H1 (cell line): Measurements from ENCODE around the gene BCL6B. TPM values are rescaled to one million over a fixed set of nuclear protein-coding genes. Genes with fewer than 3 reads are reported as not detected.

ENCODE experiments used
- CTCF ChIA-PET: fragments of 300-600 bp; sonication (Branson Sonifier 250); formaldehyde crosslinking; loops from one replicate; lab custom pipeline; 2021; ENCODE audit not compliant: partially characterized antibody; lab: Charles Lee
- POLR2A ChIA-PET: fragments of 300-600 bp; sonication (Branson Sonifier 250); formaldehyde crosslinking; loops from one replicate; lab custom pipeline; 2021; ENCODE audit warnings: inconsistent platforms; ENCODE audit not compliant: partially characterized antibody; lab: Charles Lee
- DNase-seq, 2 experiments: peaks; one replicate each; pipeline versions ENCODE4 v3.0.0 to v3.0.0-alpha.2; 2010 to 2022; ENCODE audit warnings: low spot score in 2 of 2, low read depth in 1 of 2, mixed read lengths in 1 of 2
- FAIRE-seq: peaks from 2 replicates; lab custom pipeline; 2011; peaks lifted over from hg19 to GRCh38; lab: Jason Lieb, UNC
- H2AFZ ChIP-seq: 2 replicates; pipeline ENCODE4 v1.8.1; 2012; ENCODE audit warnings: low read length, inconsistent platforms
- H2AK5ac ChIP-seq: 2 replicates; pipeline ENCODE4 v1.6.1; 2013; ENCODE audit warnings: low read depth, low read length
- H2BK120ac ChIP-seq: replicated peaks from 2 replicates; pipeline ENCODE3; 2013; ENCODE audit warnings: low read depth, low read length, inconsistent platforms
- H2BK12ac ChIP-seq: 2 replicates; pipeline ENCODE4 v1.6.1; 2013; ENCODE audit warnings: low read depth, low read length
- H2BK15ac ChIP-seq: 2 replicates; pipeline ENCODE4 v1.6.1; 2013; ENCODE audit warnings: low read length
- H2BK20ac ChIP-seq: 2 replicates; pipeline ENCODE4 v1.6.1; 2013; ENCODE audit warnings: low read length
- H2BK5ac ChIP-seq: 2 replicates; pipeline ENCODE4 v1.6.1; 2013; ENCODE audit warnings: low read depth, low read length
- H3K14ac ChIP-seq: 2 replicates; pipeline ENCODE4 v1.6.1; 2013; ENCODE audit warnings: inconsistent platforms; ENCODE audit not compliant: insufficient read length
- H3K18ac ChIP-seq: 2 replicates; pipeline ENCODE4 v1.6.1; 2013; ENCODE audit warnings: low read length; ENCODE audit errors: extremely low read depth
- H3K23ac ChIP-seq: 2 replicates; pipeline ENCODE4 v1.6.1; 2013; ENCODE audit warnings: inconsistent platforms; ENCODE audit not compliant: insufficient read length
- H3K23me2 ChIP-seq: 2 replicates; pipeline ENCODE4 v1.6.1; 2013; ENCODE audit warnings: low read depth, low read length
- H3K27ac ChIP-seq: 2 replicates; pipeline ENCODE4 v1.6.1; 2011; ENCODE audit warnings: low read depth, low read length, inconsistent platforms
- H3K27me3 ChIP-seq, 4 experiments: replicated peaks in 1 of 4; 1 replicate in 1 of 4; 2 replicates in 3 of 4; pipeline versions ENCODE4 v1.6.1 to v1.8.1; 2011 to 2013; ENCODE audit warnings: low read length in 3 of 4, mild to moderate bottlenecking in 3 of 4, inconsistent platforms in 2 of 4, mixed read lengths in 2 of 4, moderate library complexity in 1 of 4; ENCODE audit not compliant: control insufficient read depth in 3 of 4, insufficient read depth in 3 of 4; ENCODE audit errors: extremely low read depth in 1 of 4
- H3K36me3 ChIP-seq, 4 experiments: 2 replicates each; pipeline versions ENCODE4 v1.6.1 to v1.8.1; 2011 to 2013; ENCODE audit warnings: mild to moderate bottlenecking in 4 of 4, low read length in 3 of 4, moderate library complexity in 2 of 4, control low read depth in 1 of 4, inconsistent platforms in 1 of 4; ENCODE audit not compliant: insufficient read depth in 4 of 4, control insufficient read depth in 2 of 4
- H3K4ac ChIP-seq: replicated peaks from 2 replicates; pipeline ENCODE3; 2013; ENCODE audit warnings: low read length, low read depth, mixed read lengths, inconsistent platforms; ENCODE audit not compliant: insufficient read length
- H3K4me1 ChIP-seq, 4 experiments: replicated peaks in 1 of 4; 1 replicate in 1 of 4; 2 replicates in 3 of 4; pipeline versions ENCODE4 v1.6.1 to v1.8.1; 2011 to 2013; ENCODE audit warnings: low read length in 3 of 4, inconsistent platforms in 2 of 4, mixed read lengths in 1 of 4; ENCODE audit not compliant: insufficient read depth in 4 of 4, control insufficient read depth in 3 of 4
- H3K4me2 ChIP-seq, 2 experiments: 2 replicates each; pipeline versions ENCODE4 v1.6.1 to v1.8.1; 2011 to 2013; ENCODE audit warnings: low read depth in 2 of 2, low read length in 2 of 2, control low read depth in 1 of 2, inconsistent platforms in 1 of 2, mild to moderate bottlenecking in 1 of 2; ENCODE audit not compliant: insufficient read depth in 1 of 2
- H3K4me3 ChIP-seq, 4 experiments: fragments of 200-600, 300-600 bp in 1 of 4; sonication (generic), shearing (Covaris generic), sonication (Bioruptor Twin) in 1 of 4; 2 replicates each; pipeline versions ENCODE4 v1.5.1 to v1.8.1; 2011 to 2016; ENCODE audit warnings: low read length in 4 of 4, low read depth in 3 of 4, control low read depth in 2 of 4, inconsistent platforms in 2 of 4, mild to moderate bottlenecking in 2 of 4, mixed read lengths in 1 of 4, moderate library complexity in 1 of 4; ENCODE audit not compliant: insufficient read depth in 2 of 4; ENCODE audit errors: extremely low read depth in 1 of 4
- H3K56ac ChIP-seq: replicated peaks from 2 replicates; pipeline ENCODE3; 2013; ENCODE audit warnings: low read depth, mild to moderate bottlenecking, mixed read lengths, low read length, inconsistent platforms; ENCODE audit not compliant: insufficient read length
- H3K79me1 ChIP-seq: 2 replicates; pipeline ENCODE4 v1.6.1; 2013; ENCODE audit warnings: low read depth, low read length, control low read depth
- H3K79me2 ChIP-seq, 2 experiments: 2 replicates each; pipeline versions ENCODE4 v1.6.1 to v1.8.1; 2012 to 2013; ENCODE audit warnings: low read length in 2 of 2, mild to moderate bottlenecking in 2 of 2, inconsistent platforms in 1 of 2; ENCODE audit not compliant: insufficient read depth in 2 of 2, control insufficient read depth in 1 of 2
- H3K9ac ChIP-seq, 4 experiments: replicated peaks in 1 of 4; 1 replicate in 1 of 4; 2 replicates in 3 of 4; pipeline versions ENCODE4 v1.6.1 to v1.8.1; 2011 to 2013; ENCODE audit warnings: low read depth in 3 of 4, low read length in 3 of 4, control low read depth in 2 of 4, mild to moderate bottlenecking in 2 of 4, moderate library complexity in 2 of 4, inconsistent platforms in 1 of 4; ENCODE audit errors: extremely low read depth in 1 of 4
- H3K9me3 ChIP-seq, 2 experiments: 2 replicates each; pipeline versions ENCODE4 v1.6.1 to v1.8.1; 2012 to 2013; ENCODE audit warnings: mild to moderate bottlenecking in 2 of 2, moderate library complexity in 2 of 2, control low read depth in 1 of 2, inconsistent platforms in 1 of 2, low read depth in 1 of 2, low read length in 1 of 2, mixed read lengths in 1 of 2; ENCODE audit not compliant: insufficient read depth in 2 of 2
- H4K20me1 ChIP-seq, 2 experiments: replicated peaks in 1 of 2; 2 replicates each; pipeline versions ENCODE3 to v1.8.1; 2011 to 2013; ENCODE audit warnings: inconsistent platforms in 2 of 2, low read length in 2 of 2, mild to moderate bottlenecking in 1 of 2; ENCODE audit not compliant: insufficient read depth in 2 of 2, control insufficient read depth in 1 of 2
- H4K5ac ChIP-seq: 2 replicates; pipeline ENCODE4 v1.6.1; 2013; ENCODE audit warnings: low read length, low read depth, mixed read lengths, inconsistent platforms; ENCODE audit not compliant: insufficient read length
- H4K8ac ChIP-seq: 2 replicates; pipeline ENCODE4 v1.8.0; 2013; ENCODE audit warnings: mild to moderate bottlenecking, moderate library complexity, low read length, inconsistent platforms; ENCODE audit not compliant: insufficient read depth; ENCODE audit errors: extremely low read depth
- H4K91ac ChIP-seq: replicated peaks from 2 replicates; pipeline ENCODE3; 2013; ENCODE audit warnings: low read length, mixed read lengths, inconsistent platforms; ENCODE audit not compliant: insufficient read length
- CTCF ChIP-seq, 3 experiments: IDR thresholded peaks; 1 replicate in 2 of 3; 2 replicates in 1 of 3; pipeline versions ENCODE4 v1.5.1 to v1.6.1; 2011; ENCODE audit warnings: low read length in 3 of 3, mild to moderate bottlenecking in 3 of 3, inconsistent platforms in 2 of 3, low read depth in 1 of 3, moderate library complexity in 1 of 3; ENCODE audit not compliant: insufficient read depth in 1 of 3; ENCODE audit errors: control extremely low read depth in 1 of 3
- E2F6 ChIP-seq: IDR thresholded peaks from 2 replicates; pipeline ENCODE4 v1.6.1; 2012; ENCODE audit warnings: inconsistent platforms
- EGR1 ChIP-seq: IDR thresholded peaks from 2 replicates; pipeline ENCODE4 v1.6.1; 2011; ENCODE audit warnings: low read depth, low read length, borderline replicate concordance
- GTF2F1 ChIP-seq: IDR thresholded peaks from 2 replicates; pipeline ENCODE4 v1.6.1; 2012; ENCODE audit warnings: low read depth, low read length, improper control_type of control experiment, borderline replicate concordance
- HDAC2 ChIP-seq, 2 experiments: fragments of 300-600 bp in 1 of 2; sonication (generic) in 1 of 2; IDR thresholded peaks; 2 replicates each; pipeline ENCODE4 v1.6.1; 2011 to 2012; ENCODE audit warnings: low read depth in 2 of 2, low read length in 2 of 2, mild to moderate bottlenecking in 2 of 2, moderate library complexity in 2 of 2, borderline replicate concordance in 1 of 2, inconsistent platforms in 1 of 2
- PHF8 ChIP-seq: fragments of 200-600 bp; sonication (generic); conservative IDR thresholded peaks from 2 replicates; pipeline ENCODE4 v1.7.1; 2012; ENCODE audit warnings: low read depth, mild to moderate bottlenecking, inconsistent platforms, low read length, moderate library complexity
- TAF7 ChIP-seq: optimal IDR thresholded peaks from 2 replicates; pipeline ENCODE3; 2011; ENCODE audit warnings: low read depth, mild to moderate bottlenecking, inconsistent platforms, low read length, moderate library complexity, borderline replicate concordance
- WGBS, 2 experiments: shearing (Covaris generic) in 1 of 2; methylation state at CpG; one replicate each; pipeline versions ENCODE4 v1.1.6 to v1.1.7; 2013 to 2015; ENCODE audit warnings: low lambda C conversion rate in 2 of 2, mixed read lengths in 2 of 2, inconsistent platforms in 1 of 2, low coverage in 1 of 2, missing lambda C conversion rate in 1 of 2; ENCODE audit not compliant: insufficient replicate concordance in 2 of 2, insufficient coverage in 1 of 2, insufficient read length in 1 of 2; ENCODE audit errors: extremely low coverage in 1 of 2, missing lambda C conversion rate in 1 of 2; 5-methylcytosine and 5-hydroxymethylcytosine counted together
- polyA plus RNA-seq, 7 experiments: library from polyadenylated mRNA; depleted of rRNA in 3 of 7; stranded (reverse) in 5 of 7; unstranded in 2 of 7; fragments of >200 nt in 5 of 7; fragments of 200-250 nt in 2 of 7; gene quantifications; 1 replicate in 5 of 7; 2 replicates in 1 of 7; 4 replicates in 1 of 7; pipeline versions ENCODE4 v1.2.1 to v1.2.3, GENCODE V29; 2011 to 2013; ENCODE audit warnings: missing spikeins in 2 of 7, mixed read lengths in 2 of 7
- total RNA-seq: library from RNA; stranded (reverse); fragmentation: NEBNext Ultra II Directional; extraction: Animal tissue kit (Norgen Biotek cat#: 25700); gene quantifications from 2 replicates; pipeline ENCODE4 v1.2.1, GENCODE V29; 2021

BCL6B gene
- total and polyA plus RNA-seq, 2 of the 8 experiments (the other 6 are each of a cell fraction or from before 2014, with no cell fraction given), result 6.6 to 8.7 TPM

DNA sequence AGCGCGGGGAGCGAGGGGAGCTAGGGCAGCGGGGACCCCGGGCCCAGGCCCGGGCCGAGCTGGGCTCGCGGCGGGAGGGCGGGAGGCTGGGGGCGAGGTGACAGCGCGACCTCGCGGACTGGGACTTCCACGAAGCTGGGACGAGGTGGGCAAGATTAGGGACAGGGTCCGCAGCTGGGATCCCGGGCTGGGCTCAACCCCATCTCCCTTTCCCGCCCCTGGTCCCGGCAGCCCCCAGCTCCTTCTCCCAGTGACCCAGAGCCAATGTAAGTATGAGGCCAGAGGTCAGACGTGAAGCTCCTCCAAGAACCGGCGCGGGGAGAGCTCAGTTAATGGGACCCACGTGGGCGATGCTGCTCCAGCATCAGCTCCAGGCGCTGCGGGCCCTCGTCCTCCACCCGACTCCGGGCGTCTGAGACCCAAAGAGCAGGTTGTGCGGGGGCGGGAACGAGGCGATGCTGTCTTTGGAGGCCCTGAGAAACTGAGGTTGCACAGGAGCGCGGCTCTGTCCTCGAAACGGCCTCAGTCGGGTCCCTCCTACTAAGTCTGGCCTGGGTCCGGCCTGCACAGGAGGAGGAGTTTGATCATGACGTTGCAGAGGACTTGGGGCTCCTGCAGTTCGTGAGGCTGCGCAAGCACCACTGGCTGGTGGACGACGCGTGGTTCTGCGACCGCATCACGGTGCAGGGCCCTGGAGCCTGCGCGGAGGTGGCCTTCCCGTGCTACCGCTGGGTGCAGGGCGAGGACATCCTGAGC, 26.4 kb upstream of the BCL6B start:
- Histone ChIP-seq H3K27me3 (peaks cover 2 to 39% (median 25%) of the 10 kb centered on the region in 4 experiments), H4K8ac (peak overlapping the region; percentile 79), H3K9me3 (no peaks in the 10 kb centered on the region), H3K56ac (no peak overlapping the region), H3K27ac (no peak overlapping the region), H3K4me3 (peak overlapping the region; percentile 37 to 66 (median 46)), H2BK12ac (no peak overlapping the region), H2BK5ac (no peak overlapping the region), H3K4me2 (peak overlapping the region; percentile 80 to 84), H3K4me1 (peaks cover 0 to 9% (median 1%) of the 10 kb centered on the region in 4 experiments; a peak in 2 of 7 replicates), H3K14ac (no peak overlapping the region), H3K36me3 (peaks cover 0 to 4% (median 0%) of the 10 kb centered on the region in 4 experiments; a peak in 1 of 8 replicates), H2AFZ (no peak overlapping the region), H3K4ac (no peak overlapping the region), H3K9ac (no peak overlapping the region), H4K5ac (no peak overlapping the region), H2BK120ac (no peak overlapping the region), H2BK20ac (no peak overlapping the region), H4K20me1 (peaks cover 1 to 13% of the 10 kb centered on the region in 2 experiments), H2AK5ac (no peak overlapping the region), H3K79me1 (no peaks in the 10 kb centered on the region), H3K79me2 (no peaks in the 10 kb centered on the region), H3K23ac (no peak overlapping the region), H3K23me2 (peaks cover 10% of the 10 kb centered on the region; the same call in 1 of the 2 replicates), H4K91ac (no peak overlapping the region), H2BK15ac (no peak overlapping the region), H3K18ac (no peak overlapping the region; the same call in 1 of the 2 replicates)
- FAIRE-seq, result no peak
- 73% methylated on average over 32 of the region's 58 CpGs; no CpG with 5 or more reads in 1 of the 2 experiments for WGBS, 2 experiments
- DNase-seq, result peak in 1 of 2 experiments; percentile 61
- CTCF ChIA-PET, result interaction anchor here (0.6 to 2.1 kb wide), 16 partner anchors 8 to 494 kb away, joined by 3 to 19 read pairs (median 4); no protein-coding TSS in a partner anchor
- POLR2A ChIA-PET, result interaction anchor here (0.5 to 1.7 kb wide), 6 partner anchors 16 to 345 kb away, joined by 3 to 5 read pairs (median 3); partner anchors contain the start of genes MED31 and RNASEK
- peak; percentile 76 for TF ChIP-seq E2F6
- 0 out of 2 replicates have a peak, but pooled peaks have one; percentile 20 for TF ChIP-seq EGR1
- no peak for TF ChIP-seq CTCF (IDR thresholded peaks at IDR 0.05; ENCODE audit: control extremely low read depth in 1 of 3, insufficient read depth in 1 of 3, low read depth in 1 of 3, low read length in 3 of 3)
- no peak for TF ChIP-seq GTF2F1
- peak; percentile 5; the same call in 1 of the 2 replicates for TF ChIP-seq PHF8
- no peak for TF ChIP-seq TAF7
- no peak for TF ChIP-seq HDAC2 (IDR thresholded peaks at IDR 0.05; ENCODE audit: borderline replicate concordance in 1 of 2, low read depth in 2 of 2, low read length in 2 of 2)
